OCI-LY7 (cell line): ENCODE measurements around the gene SNX10. TPM values are rescaled to one million over a fixed set of nuclear protein-coding genes. Genes with fewer than 3 reads are reported as not detected.

Experiments
- BruUV-seq: library from RNA; stranded (reverse); fragments of 400-500 nt; replicated peaks from 2 replicates; lab custom pipeline; 2021; lab: Mats Ljungman, UMichigan
- CTCF ChIA-PET: fragments of 300-600 bp; sonication (Branson Sonifier 250); formaldehyde crosslinking; loops from one replicate; lab custom pipeline; 2022; ENCODE audit warnings: antibody characterized with exemption; ENCODE audit not compliant: unreplicated experiment; lab: Charles Lee
- POLR2A ChIA-PET: fragments of 300-600 bp; sonication (Branson Sonifier 250); formaldehyde crosslinking; loops from one replicate; lab custom pipeline; 2022; ENCODE audit warnings: antibody characterized with exemption; lab: Charles Lee
- DNase-seq: peaks from one replicate; pipeline ENCODE4 v3.0.0-alpha.2; 2015; ENCODE audit warnings: low spot score
- H2AFZ ChIP-seq: fragments of 200-600 bp; sonication (generic), shearing (Covaris generic); 2 replicates; pipeline ENCODE4 v1.6.1; 2014; ENCODE audit warnings: mild to moderate bottlenecking, antibody characterized with exemption, low read length, moderate library complexity
- H3K27ac ChIP-seq: fragments of 200-600 bp; sonication (generic); 2 replicates; pipeline ENCODE4 v1.5.1; 2014; ENCODE audit warnings: mixed run types, low read depth, mild to moderate bottlenecking, moderate library complexity, low read length, inconsistent platforms; ENCODE audit not compliant: poor library complexity, severe bottlenecking
- H3K36me3 ChIP-seq: fragments of 200-600 bp; sonication (generic); 2 replicates; pipeline ENCODE4 v1.6.1; 2014; ENCODE audit warnings: mild to moderate bottlenecking, antibody characterized with exemption, low read length, moderate library complexity, mixed read lengths; ENCODE audit not compliant: insufficient read depth
- H3K4me1 ChIP-seq: fragments of 200-600 bp; sonication (generic); 2 replicates; pipeline ENCODE4 v1.5.1; 2014; ENCODE audit warnings: mild to moderate bottlenecking, low read length; ENCODE audit not compliant: insufficient read depth, poor library complexity, severe bottlenecking
- H3K4me2 ChIP-seq: fragments of 200-600 bp; sonication (generic); 2 replicates; pipeline ENCODE4 v1.6.1; 2014; ENCODE audit warnings: mild to moderate bottlenecking, low read length
- H3K4me3 ChIP-seq: fragments of 200-600 bp; sonication (generic); 2 replicates; pipeline ENCODE4 v1.5.1; 2014; ENCODE audit warnings: mild to moderate bottlenecking, low read depth, low read length; ENCODE audit not compliant: poor library complexity, severe bottlenecking
- H3K79me2 ChIP-seq: fragments of 200-600 bp; sonication (generic); 2 replicates; pipeline ENCODE4 v1.6.1; 2016; ENCODE audit warnings: low read depth, mild to moderate bottlenecking, low read length, moderate library complexity, mixed read lengths; ENCODE audit not compliant: insufficient read depth
- H3K9me2 ChIP-seq: fragments of 200-600 bp; sonication (generic); 2 replicates; pipeline ENCODE4 v1.6.1; 2016; ENCODE audit warnings: mild to moderate bottlenecking, low read length, mixed read lengths; ENCODE audit not compliant: insufficient read depth
- H3K9me3 ChIP-seq: fragments of 200-600 bp; sonication (generic); 2 replicates; pipeline ENCODE4 v1.6.1; 2014; ENCODE audit warnings: mild to moderate bottlenecking, mixed run types, low read length, mixed read lengths
- H4K20me1 ChIP-seq: fragments of 200-600 bp; sonication (generic); 2 replicates; pipeline ENCODE4 v1.6.1; 2014; ENCODE audit warnings: mild to moderate bottlenecking, antibody characterized with exemption, low read length, moderate library complexity, mixed read lengths; ENCODE audit not compliant: insufficient read depth
- EZH2phosphoT487 ChIP-seq: fragments of 200-600 bp; sonication (generic); IDR thresholded peaks from 2 replicates; pipeline ENCODE4 v1.6.1; 2018; ENCODE audit warnings: low read depth, borderline replicate concordance, mild to moderate bottlenecking, mixed run types, antibody characterized with exemption, low read length, moderate library complexity, mixed read lengths
- intact Hi-C: fragments of 100-400 bp; cut with micrococcal nuclease; formaldehyde crosslinking; loops from one replicate; pipeline ENCODE4 v1.10.0; 2022; ENCODE audit not compliant: unreplicated experiment
- total RNA-seq, 2 experiments: library from RNA; depleted of rRNA in 1 of 2; stranded (reverse); fragments of >200 nt in 1 of 2; shearing (Covaris generic) in 1 of 2; gene quantifications; 2 replicates each; pipeline ENCODE4 v1.2.3, GENCODE V29; 2014 to 2022
- TF ChIP-seq, protein P1 (sequence below): fragments of 200-600 bp; sonication (generic); conservative IDR thresholded peaks from 2 replicates; pipeline ENCODE4 v1.5.1; 2014; ENCODE audit warnings: mild to moderate bottlenecking, antibody characterized with exemption, low read length, moderate library complexity, mixed read lengths

The SNX10 gene
- total RNA-seq, 2 experiments from 2014 or later, result 14.3 to 32.9 TPM

GRCh38 chr7:26306790-26307189 is 15.1 kb downstream of the SNX10 start:
- Histone ChIP-seq H3K4me3 (no peak overlapping the region), H3K79me2 (no peaks in the 10 kb centered on the region), H3K27ac (no peak overlapping the region), H4K20me1 (no peaks in the 10 kb centered on the region), H3K9me3 (no peaks in the 10 kb centered on the region), H3K4me2 (no peak overlapping the region), H3K4me1 (peaks cover 18% of the 10 kb centered on the region), H3K9me2 (no peaks in the 10 kb centered on the region), H2AFZ (no peak overlapping the region), H3K36me3 (peaks cover 46% of the 10 kb centered on the region)
- CTCF ChIA-PET, result no interaction called here
- no peak for TF ChIP-seq EZH2phosphoT487
- TF ChIP-seq, protein P1, sequence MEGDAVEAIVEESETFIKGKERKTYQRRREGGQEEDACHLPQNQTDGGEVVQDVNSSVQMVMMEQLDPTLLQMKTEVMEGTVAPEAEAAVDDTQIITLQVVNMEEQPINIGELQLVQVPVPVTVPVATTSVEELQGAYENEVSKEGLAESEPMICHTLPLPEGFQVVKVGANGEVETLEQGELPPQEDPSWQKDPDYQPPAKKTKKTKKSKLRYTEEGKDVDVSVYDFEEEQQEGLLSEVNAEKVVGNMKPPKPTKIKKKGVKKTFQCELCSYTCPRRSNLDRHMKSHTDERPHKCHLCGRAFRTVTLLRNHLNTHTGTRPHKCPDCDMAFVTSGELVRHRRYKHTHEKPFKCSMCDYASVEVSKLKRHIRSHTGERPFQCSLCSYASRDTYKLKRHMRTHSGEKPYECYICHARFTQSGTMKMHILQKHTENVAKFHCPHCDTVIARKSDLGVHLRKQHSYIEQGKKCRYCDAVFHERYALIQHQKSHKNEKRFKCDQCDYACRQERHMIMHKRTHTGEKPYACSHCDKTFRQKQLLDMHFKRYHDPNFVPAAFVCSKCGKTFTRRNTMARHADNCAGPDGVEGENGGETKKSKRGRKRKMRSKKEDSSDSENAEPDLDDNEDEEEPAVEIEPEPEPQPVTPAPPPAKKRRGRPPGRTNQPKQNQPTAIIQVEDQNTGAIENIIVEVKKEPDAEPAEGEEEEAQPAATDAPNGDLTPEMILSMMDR, result no peak
- POLR2A ChIA-PET, result interaction anchor here (0.6 to 0.7 kb wide), 2 partner anchors 834 to 1823 kb away, joined by 3 to 4 read pairs; no protein-coding TSS in a partner anchor
- no TSS peak for BruUV-seq
- no peak for DNase-seq
- intact Hi-C loops, result no loop called here

DNA sequence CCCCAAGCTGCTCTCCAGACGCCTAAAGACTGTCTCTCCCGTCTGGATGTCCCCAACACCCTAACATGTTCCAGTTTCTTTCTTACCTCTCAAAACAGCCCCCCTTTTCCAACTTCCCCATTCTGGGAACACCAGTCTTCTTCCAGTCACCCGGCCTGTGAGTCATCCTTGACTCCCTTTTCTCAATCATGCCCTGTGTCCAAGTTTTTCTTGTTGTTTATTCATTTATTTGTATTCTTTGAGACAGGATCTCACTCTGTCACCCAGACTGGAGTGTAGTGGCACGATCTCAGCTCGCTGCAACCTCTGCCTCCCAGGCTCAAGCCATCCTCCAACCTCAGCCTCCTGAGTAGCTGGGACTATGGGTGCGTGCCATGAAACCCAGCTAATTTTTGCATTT is 15.6 kb downstream of the SNX10 start:
- no peak overlapping the region for H2AFZ ChIP-seq
- ChIA-PET POLR2A (interaction anchor here (0.7 kb wide), 1 partner anchor 834 kb away, joined by 4 read pairs; no protein-coding TSS in a partner anchor), CTCF (no interaction called here)
- H3K9me3 ChIP-seq, result no peaks in the 10 kb centered on the region
- no TSS peak for BruUV-seq
- no peak overlapping the region for H3K27ac ChIP-seq
- H3K36me3 ChIP-seq, result peaks cover 44% of the 10 kb centered on the region
- H3K4me3 ChIP-seq, result no peak overlapping the region
- TF ChIP-seq EZH2phosphoT487, result no peak
- TF ChIP-seq, protein P1, result no peak
- H3K79me2 ChIP-seq, result no peaks in the 10 kb centered on the region
- intact Hi-C loops, result no loop called here
- peaks cover 18% of the 10 kb centered on the region for H3K4me1 ChIP-seq
- H3K9me2 ChIP-seq, result no peaks in the 10 kb centered on the region
- no peak for DNase-seq
- no peaks in the 10 kb centered on the region for H4K20me1 ChIP-seq
- no peak overlapping the region for H3K4me2 ChIP-seq

DNA sequence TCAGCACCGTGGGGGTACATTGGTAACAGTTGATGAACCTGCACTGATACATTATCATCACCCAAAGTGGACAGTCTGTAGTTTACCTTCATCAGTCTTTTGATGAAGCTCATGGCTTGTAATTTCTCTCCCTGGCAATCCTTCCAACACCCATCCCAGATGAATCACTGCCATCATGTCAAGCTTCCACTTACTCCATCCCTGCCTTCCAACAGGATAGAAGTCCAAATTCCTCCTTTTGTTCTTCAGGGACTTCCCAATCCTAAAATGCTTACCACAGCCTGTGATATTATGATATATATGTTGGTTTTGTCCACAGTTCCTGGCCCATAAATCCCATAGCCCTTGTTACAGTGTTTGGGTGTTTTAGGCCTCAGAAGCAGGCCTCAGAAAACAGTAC is 16.1 kb downstream of the SNX10 start:
- Histone ChIP-seq H3K4me1 (peaks cover 18% of the 10 kb centered on the region), H3K27ac (no peak overlapping the region), H3K9me2 (no peaks in the 10 kb centered on the region), H3K4me3 (no peak overlapping the region), H3K4me2 (no peak overlapping the region), H3K9me3 (no peaks in the 10 kb centered on the region), H2AFZ (no peak overlapping the region), H3K36me3 (peaks cover 40% of the 10 kb centered on the region), H4K20me1 (no peaks in the 10 kb centered on the region), H3K79me2 (no peaks in the 10 kb centered on the region)
- no peak for DNase-seq
- intact Hi-C loops, result no loop called here
- no TSS peak for BruUV-seq
- TF ChIP-seq, protein P1, result no peak
- TF ChIP-seq EZH2phosphoT487, result no peak
- ChIA-PET CTCF (no interaction called here), POLR2A (interaction anchor here (0.7 kb wide), 1 partner anchor 833 kb away, joined by 4 read pairs; no protein-coding TSS in a partner anchor)
